Stimulated activated CD4-positive, alpha-beta T cell treated with anti-CD3 and anti-CD28 coated beads, Interleukin-4, amount 100 ng/mL, for 48 hours (primary cell): ENCODE data around the gene VEZF1.

ENCODE experiments used
- DNase-seq, 2 donors: peaks; one replicate each; pipeline ENCODE4 v3.0.0-alpha.2; 2020; ENCODE audit warnings: low read depth in 2 of 2

The VEZF1 gene

GRCh38 chr17:57999496-58000017, 11.5 kb upstream of the VEZF1 start:
- no peak for DNase-seq

DNA sequence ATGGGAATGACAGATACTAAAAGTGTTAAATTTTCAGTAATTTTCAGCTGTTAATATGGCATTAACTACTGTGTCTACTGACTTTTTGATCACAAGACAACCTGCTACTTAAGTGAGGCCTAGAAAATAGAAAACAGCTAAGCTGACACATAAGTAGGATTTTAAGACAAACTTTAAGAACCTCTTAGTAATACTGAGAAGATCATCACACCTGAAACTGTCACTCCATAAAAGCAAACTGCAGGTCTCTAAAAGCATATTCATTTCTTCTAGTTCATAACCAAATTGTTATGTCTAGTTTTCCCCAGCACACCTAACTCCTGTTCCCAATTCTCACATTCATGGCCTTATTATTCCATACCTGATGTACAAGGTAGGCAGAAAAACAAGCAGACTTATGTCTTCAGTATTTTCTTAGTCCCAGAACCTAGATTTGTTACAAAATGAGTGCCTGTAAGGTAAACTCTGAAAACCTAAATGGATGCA, 11.0 kb upstream of the VEZF1 start:
- DNase-seq: no peak

DNA sequence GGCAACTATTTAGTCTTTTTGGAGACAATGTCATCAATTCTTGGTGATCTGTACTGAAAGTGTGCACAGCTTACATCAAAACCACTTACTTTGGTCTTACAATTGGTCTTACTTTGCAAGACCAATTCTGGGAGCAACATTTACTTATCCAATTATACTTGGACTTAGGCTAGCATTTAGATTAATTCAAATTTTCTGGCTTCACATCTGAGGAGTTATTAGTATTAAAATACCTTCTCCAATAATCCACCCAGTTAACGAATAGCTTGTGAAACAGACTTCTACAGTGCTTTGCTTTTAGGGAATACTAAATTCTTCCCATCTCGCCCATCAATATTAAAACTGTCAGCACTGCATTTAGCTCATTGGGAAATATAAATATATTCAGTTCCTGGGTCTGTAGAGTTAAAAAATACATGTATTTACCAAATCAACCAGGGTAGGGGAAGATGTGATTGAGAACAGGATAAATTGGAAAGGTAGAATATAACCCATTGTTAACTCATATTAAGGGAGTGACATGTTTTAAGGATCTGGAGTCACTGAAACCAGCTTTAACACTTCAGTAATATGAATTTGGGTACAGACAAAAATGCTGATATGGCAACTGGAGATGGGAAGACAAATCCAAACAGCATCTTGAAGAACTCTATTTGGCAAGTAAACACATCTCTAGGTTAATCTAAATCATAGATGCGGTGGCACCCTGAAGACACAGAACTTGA, 9.2 kb upstream of the VEZF1 start:
- DNase-seq: no peak

GRCh38 chr17:57995076-57995956, 7.3 kb upstream of the VEZF1 start:
- DNase-seq: peak; percentile 25 to 45

DNA sequence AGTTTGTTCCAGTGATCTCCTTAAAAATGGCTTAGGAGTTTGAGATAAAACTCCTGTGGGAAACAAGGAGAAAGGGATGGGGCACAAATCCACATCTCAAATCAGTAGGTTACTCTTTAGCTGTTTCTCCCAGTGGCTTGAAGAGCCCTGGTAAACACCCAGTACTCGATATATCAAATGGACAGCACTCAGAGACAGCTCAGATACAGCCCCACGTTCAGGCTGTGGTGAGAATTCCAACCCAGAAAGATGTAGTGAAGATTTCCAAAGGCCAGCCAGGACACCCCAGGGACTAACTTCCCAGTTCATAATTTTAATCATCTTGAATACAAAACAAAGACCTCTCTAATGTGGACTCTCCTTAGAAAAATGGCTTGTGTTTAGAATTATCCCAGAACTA, 6.4 kb upstream of the VEZF1 start:
- DNase-seq: no peak

GRCh38 chr17:57993471-57994365, 5.7 kb upstream of the VEZF1 start:
- DNase-seq: no peak

DNA sequence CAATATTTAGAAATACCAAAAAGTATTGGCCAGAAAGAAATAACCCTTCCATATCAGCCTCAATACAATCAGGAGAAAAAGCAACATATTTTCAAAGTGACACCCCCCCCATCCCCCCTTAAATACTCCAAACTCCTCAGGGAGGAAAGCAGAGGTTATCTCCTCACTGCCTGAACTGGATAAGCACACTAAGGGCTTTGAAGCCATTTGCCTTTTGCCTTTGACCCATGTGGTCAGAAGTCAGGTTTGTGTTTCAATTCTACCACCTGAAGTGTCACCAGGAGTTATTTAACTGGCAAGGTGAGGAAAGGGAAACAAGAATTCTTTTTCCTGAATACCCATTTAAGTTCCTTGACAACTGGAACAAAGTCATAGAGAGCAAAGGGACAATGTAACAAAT, 3.5 kb upstream of the VEZF1 start:
- DNase-seq: no peak

- DNase-seq: no peak
These were observed 2.0 kb upstream of the VEZF1 start for GRCh38 chr17:57990037-57990436.

DNA sequence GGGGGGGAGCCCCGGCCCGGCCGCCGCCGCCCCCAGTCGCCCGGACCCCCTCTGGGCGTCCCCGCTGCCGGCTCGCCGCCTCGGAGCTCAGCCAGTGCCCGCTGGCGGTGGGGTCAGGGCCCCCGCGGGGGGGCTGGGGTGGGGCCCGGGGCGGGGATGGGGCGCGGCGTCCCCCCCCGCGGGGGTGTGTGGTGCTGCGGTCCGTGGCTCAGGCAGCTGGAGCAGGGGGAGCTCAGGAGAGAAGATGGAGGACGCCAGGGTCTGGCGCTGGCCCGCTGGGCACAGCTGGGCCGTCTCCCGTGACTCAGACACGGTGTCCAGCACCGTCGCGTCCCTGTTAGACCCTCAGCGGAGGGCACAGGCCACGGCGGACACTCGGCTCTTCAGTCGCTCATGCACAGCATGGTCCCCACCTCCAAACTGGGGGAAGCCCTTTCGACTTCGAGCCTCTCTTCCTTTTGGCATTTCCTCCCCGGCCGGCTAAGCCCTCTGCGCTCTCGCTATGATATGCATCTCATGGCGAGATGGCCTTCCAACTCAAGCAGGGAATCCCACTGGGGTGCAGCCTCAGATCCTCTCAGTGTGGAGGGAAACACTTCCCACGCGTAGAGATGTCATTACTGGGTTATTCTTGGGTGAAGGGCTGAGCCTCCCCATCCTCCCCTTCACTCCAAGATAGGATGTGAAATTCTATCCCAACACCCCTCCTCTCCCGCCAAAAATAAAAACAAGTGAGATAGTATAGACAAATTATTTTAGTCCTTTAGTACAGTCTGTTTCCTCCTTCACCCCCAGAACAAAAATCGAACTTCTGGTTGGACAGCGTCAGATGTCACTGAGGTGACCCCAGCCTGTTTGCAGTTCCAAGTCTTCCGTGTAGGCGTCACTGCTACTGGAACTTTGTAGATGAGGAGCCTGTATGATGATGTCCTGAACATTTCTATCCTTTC, 522 bp upstream of the VEZF1 start:
- peak in 1 of 2 donors; percentile 23 for DNase-seq

GRCh38 chr17:57986841-57987580, 1.0 kb downstream of the VEZF1 start:
- peak in 1 of 2 donors; percentile 21 for DNase-seq

GRCh38 chr17:57985675-57985974, 2.4 kb downstream of the VEZF1 start:
- no peak for DNase-seq

- DNase-seq: no peak
These were observed 2.9 kb downstream of the VEZF1 start for GRCh38 chr17:57984936-57985674.

- no peak for DNase-seq
These were observed 3.7 kb downstream of the VEZF1 start for GRCh38 chr17:57984261-57984890.

GRCh38 chr17:57983446-57983845, 4.6 kb downstream of the VEZF1 start:
- DNase-seq: no peak

DNA sequence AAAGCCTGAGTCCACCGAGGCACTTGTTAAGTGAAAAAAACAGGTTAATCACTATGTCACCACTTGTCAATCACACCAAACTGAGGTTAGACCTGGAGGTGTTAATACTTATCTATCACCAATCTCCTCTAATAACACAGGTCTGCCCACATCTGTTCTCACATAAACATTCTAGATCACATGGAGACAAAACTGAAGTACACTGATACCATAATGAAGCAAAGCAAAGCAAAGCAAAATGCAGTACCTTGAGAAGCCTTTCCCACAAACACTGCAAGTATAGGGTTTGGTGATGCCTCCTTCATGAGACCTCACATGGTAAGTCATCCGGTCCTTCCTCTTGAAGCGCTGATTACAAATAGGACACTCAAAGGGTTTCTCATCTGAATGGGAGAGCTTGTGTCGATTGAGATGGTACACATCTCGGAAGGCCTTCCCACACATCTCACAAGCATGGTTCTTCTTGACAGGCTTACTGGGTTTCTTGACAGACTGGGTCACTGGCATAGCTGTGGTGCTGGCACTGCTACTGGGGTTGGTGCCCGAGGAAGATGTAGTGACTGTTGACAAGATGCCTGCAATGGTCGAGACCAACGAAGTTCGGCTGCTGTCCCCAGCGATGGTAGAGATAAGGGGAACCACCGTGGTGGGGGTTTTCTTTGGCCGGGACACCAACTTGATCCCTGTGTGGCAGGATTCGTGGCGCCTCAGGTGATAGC, 5.4 kb downstream of the VEZF1 start:
- DNase-seq: no peak

- DNase-seq: no peak
These were observed 7.5 kb downstream of the VEZF1 start for GRCh38 chr17:57980522-57980921.

- DNase-seq: no peak
These were observed 9.0 kb downstream of the VEZF1 start for GRCh38 chr17:57979076-57979475.

DNA sequence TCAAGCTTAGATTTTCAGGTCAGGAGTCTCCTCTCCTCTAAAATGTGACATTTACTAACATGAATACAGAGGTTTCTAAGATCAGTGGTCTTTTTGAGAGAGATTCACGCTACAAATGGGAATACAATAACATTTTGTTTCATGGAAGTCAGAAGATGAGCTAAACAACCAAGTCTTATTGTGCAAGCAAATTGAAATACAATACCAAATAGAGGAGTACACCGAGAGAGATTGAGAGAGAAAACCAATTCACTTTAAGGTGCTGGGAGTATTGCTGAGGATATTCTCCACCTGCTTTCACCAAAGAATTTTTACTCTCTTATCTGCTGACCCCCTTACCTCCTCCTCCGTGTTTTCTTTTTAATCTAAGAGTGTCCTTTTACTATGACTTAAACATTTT, 11.5 kb downstream of the VEZF1 start:
- DNase-seq: no peak
